ENCODE results near the gene ICE2.

Gene ICE2

DNA sequence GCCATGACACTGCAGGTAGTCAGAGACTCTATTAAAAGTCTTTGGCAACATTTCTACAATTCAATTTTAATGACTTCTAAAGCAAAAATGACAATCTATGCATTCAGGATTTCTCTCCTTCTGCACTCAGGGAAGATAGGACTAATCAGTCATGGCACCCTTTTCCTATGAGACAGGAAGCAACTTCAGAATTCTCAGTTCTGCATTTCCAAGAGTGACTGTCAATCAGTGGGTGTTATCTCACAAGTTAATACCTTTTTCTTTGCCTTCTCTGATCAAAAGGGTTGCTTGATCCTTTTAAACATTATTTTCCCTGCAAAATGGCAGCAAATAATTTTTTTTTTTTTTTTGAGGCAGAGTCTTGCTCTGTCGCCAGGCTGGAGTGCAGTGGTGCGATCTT, 7.8 kb upstream of the ICE2 start:
- DNase-seq = no peak

DNA sequence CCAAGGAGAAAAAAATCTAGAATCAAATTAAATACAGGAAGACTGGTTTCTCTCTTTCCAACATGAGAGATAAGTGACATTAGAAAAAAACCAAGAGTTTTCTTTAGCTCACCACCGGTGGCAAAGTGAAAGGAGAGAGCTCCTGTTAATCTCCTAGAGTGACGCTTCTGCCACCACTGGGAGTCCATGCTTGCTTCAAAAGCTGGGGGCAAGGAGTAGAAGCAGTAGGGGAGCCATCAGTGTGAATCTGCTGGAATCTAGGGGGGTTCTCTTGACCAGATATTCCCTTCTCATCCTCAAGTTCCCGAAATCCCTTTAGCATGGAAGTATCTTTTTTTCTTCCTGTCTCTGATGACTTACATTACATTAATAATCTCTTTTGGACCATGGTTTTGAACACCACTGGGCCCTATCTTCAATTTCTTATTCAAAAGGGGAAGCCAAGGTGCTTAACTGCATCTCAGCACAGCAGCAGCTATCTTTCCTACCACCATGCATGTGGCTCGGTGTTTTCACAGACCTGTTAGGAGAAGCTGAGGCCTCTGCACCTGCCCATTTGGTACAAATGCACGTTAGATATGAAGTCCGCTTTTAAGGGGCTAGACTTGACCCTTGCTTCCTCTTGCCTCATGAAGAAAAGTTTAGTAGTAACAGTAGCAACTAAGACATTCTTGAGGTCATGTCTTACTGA, 6.6 kb upstream of the ICE2 start:
- no peak for DNase-seq

DNA sequence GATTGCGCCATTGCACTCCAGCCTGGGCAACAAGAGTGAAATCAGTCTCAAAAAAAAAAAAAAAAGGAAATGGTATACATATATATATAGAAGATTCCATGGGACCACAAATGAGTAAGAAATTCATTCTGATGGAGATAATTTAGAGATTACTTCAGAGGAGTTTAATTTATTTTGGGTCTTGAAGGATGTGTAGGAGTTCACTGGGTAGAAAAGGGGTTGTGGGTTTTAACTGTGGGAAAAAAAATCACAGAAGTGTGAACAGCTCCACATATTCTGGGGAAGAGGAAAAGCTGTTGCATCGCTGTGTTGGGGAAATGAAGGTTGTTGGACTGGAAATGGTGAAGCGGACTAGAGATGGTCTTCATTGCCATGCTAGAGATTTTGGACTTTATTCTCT, 4.1 kb upstream of the ICE2 start:
- DNase-seq = no peak

DNA sequence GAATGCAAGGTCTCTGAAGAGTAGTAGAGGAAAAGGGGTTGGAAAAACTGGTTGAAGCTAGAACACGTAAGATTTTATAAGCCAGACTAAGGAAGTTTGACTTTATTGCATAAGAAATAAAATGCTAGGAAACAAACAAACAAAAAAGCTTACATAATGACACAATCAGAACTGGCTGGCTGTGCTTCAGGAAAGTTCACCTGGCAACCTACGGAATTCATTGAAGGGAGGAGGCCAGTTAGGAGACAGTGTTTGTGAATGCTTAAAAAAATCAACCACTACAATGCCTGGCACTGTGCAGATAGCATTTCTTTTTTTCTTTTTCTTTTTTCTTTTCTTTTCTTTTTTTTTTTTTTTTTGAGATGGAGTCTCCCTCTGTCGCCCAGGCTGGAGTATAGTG, 1.9 kb upstream of the ICE2 start:
- no peak for DNase-seq

DNA sequence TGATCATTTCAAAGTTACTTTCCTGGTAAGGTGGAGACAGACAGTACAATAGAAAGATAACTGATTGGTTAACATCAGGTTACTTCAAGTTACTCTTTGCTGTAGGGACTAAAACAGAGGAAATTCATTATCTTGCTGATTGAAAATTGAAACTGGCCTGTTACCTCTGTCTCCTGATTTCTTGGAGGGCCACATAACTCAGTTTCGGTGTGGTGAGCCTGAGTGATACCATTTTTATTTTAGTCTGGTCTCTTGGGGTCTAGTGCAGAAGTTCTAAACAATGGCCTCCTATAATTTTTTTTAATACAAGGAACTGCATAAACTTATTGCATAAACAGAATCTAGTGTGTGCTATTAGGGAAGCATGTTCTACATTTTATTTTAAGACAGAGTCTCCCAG, 1.2 kb upstream of the ICE2 start:
- no peak for DNase-seq

DNA sequence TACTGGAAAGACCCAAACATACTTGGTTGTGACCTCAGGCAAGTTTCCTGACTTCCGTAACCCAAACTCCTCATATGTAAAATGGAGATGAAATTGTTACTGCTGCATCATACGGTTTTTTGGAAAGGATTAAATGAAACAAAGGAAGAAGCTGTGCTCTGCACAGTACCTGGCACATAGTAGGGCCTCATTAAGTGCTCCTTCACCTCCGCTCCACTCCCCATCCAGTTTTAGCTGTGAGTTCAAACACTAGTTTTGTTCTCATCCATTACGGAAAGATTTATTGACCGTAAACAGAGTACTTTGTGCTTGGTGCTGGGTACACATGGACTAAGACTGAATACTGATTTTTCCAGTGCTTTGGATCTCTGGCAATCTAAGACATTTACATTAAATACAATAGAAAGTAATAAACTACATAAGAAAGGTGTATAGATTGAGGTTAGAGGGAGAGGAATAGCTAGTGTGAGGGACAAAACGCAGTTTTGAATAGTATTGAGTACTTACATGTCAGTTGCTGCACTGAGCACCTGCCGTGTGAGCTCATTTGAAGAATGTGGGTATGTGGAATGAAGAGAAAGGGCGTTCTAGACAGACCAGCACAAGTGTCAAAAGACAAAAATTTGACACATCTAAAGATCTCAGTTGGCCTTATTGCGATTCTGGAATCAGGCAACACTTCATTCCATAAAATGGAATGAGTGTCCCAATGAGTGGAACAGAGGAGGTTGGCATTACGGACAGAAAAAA, 594 bp upstream of the ICE2 start:
- no peak for DNase-seq

DNA sequence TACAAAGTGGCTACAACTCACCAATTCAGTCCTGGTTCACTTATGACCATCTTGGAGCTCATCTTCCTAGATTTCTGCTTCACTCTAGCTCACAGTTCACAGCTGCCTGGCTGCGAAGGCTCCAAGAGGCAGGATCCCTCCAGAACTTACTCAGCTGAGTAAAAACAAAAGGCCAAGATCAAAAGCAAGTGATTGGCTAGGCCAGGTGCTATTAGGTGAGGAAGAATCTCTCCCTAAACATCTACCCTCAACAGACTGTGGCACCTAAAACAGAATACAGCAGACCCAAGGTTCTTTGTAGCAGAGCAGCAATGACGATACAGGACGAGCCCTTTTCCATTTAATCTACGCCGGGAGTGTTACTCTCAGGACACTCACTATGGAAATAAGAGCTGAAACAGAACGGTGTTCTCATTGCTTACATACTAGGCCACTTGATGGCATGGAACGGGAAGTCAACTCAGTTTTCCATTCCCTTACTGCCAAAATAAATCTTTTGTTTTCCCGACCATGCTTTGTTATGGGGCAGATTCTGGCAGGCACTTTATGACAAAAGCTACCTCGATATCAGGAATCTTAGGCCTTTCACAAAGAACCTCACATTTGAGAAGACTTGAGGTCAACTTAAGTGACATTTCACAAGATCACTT, 901 bp downstream of the ICE2 start:
- DNase-seq = no peak

DNA sequence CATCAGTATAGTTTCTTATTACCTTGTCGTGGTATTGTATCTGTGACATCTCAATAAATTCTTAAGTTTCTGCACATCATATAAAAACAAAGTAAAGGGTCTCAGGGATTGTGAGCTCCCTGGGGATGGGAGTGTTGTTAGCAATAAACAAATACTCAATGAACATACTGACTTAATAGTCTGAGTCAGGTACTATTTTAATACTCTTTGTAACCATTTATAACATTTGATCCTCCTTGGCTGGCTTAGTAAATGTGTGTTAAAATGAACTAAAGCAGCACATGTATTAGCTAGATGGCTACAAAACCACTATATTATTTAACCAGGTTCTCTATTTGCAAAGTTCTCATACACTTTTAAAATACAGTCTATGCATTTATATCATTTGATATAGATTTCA, 1.8 kb downstream of the ICE2 start:
- DNase-seq = no peak

DNA sequence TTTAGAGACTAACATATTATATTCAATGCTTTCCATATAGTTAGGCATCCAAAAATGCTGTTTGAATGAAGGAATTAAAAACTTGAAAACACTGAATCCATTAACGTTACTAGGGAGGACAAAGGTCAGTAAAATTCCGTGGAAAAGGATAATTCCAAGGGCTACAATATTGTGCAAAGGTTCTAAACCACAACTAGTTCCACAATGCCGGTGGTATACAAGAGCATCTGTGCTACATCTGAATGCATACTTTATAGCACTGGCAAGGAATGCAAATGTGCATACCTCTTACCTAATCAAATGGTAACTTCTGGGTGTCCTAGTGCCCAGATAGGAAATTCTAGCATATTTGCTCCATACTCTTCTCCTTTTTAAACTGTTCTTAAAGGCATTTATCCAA, 2.2 kb downstream of the ICE2 start:
- DNase-seq = no peak

DNA sequence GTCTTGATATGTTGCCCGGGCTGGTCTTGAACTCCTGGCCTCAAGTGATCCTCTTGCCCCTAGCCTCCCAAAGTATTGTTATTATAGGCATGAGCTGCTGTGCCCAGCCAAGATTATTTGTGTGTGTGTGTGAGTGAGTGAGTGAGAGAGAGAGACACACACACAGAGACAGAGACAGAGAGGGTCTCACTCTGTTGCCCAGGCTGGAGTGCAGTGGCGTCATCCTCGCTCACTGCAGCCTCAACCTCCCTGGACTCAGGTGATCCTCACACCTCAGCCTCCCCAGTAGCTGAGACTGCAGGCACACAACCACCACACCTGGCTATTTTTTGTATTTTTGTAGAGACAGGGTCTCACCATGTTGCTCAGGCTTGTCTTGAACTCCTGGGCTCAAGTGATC, 5.8 kb downstream of the ICE2 start:
- no peak for DNase-seq

DNA sequence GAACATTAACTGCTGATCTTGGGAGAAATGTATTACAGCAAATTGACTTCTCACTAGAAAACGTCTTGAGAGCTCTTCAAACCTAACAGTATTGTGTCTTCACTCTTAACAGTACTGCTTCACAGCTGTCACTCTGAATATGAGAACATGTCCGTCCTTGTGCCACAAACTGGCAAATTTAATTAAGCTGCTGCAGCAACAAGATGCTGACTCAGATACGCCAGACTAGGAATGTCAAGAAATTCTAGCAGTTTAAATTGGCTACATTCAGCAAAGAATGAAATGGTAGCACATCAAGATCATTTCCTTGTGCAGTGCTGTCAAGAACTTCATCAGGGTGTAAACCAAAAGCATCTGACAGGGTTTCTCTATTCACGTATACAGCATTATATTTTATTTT, 7.6 kb downstream of the ICE2 start:
- DNase-seq = no peak

DNA sequence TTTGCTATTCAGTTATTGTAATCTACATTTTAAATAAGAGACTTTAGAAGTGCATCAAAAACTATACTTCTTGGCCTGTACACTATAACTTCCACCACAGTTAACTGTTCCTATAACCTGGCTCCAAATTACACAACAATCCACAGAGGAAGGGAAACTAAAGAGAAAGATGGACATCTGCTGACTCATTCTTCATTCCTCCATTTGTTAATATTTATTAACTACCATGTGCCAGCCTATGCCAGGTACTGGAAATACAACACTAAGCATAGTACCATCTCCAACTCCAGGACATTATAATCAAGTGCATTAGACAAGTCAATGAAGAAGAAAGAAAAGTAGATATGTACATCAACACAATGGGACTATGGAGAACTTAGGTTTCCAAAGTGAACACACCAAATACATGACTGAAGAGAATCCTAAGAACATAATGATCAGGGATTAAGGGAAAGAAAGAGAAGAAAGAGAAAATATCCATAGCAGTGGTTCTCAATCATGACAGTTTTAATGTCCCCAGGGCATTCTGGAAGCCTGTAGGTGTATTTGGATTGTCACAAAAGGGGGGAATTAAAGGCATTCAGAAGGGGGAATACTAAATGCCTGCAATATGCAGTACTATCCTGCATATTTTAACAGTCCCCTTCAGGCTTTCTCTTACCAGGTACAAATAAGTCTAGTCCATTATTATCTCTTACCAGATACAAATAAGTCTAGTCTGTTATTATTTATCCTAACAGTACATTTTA, 8.9 kb downstream of the ICE2 start:
- DNase-seq = no peak

DNA sequence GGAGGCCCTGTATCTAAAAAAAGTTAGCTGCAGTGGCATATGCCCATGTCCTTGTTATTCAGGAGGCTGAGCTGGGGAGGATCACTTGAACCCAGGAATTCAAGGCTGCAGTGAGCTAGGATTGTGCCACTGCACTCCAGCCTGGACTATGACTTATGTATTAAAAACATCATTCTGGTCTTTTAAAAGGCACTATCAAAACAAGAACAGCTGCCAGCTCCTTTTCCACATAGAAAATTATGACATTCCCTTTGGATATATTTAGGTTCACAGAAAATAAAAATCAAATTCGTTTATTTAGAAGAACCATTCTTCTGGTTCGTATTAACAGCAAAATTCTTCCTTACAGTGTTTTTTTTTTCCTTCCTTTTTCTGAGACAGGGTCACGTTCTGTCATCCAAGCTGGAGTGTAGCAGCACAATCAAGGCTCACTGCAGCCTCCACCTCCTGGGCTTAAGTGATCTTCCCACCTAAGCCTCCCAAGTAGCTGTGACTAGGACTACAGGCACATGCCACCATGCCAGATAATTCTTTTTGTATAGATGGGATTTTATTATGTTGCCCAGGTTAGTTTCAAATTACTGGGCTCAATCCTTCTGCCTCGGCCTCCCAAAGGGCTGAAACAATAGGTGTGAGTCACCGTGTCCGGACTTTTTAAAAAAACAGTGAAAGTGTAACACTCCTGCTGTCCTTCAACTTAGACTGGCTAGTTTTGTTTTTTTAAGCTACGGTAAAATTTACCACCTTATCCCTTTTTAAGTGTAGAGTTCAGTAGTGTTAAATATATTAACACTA, 13.9 kb downstream of the ICE2 start:
- no peak for DNase-seq

DNA sequence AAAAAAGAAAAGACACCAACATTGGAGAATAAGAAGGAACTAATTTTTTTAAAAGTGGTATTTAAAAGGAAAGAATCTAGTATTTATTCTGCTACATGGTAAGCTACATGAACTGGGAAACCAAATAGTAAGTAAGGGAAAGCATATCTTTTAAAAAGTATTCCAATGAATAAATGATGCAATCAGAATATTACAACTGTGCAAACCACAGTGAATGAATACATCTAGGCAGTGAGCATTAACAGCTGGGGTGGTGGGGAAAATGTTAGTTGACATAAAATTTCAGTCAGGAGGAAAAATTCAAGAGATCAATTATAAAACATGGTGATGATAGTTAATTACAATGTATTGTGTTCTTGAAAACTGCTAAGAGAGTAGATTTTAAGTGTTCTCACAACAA, 16.9 kb downstream of the ICE2 start:
- no peak for DNase-seq

DNA sequence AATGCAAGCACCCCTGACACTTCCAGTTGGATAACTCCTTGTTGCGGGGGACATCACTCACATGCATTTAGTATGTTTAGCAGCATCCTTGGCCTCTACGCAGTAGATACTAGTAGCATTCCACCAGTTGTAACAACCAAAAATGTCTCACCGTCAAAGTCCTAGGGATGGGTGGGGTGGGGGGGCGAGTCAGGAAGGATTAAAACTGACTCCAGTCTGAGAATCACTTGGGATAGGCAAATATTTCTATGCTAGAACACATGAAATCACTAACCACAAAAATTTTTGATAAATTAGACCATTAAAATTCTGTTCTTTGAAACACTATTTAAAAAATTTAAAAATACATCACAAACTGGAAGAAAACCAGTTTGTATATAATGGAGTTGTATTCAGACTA, 18.0 kb downstream of the ICE2 start:
- no peak for DNase-seq

DNA sequence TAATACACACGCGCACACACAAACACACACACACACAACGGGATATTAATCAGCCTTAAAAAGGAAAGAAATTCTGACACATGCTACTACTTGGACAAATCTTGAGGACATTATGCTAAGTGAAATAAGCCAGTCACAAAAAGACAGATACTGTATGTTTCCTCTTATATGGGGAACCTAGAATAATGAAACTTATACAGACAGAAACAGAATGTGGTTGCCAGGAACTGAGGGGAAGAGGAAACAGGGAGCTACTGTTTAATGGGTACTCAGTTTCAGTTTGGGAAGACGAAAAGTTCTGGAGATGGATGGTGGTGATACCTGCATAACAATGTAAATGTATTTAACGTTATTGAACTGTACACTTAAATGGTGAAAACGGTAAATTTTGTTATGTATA, 20.2 kb downstream of the ICE2 start:
- DNase-seq = no peak

DNA sequence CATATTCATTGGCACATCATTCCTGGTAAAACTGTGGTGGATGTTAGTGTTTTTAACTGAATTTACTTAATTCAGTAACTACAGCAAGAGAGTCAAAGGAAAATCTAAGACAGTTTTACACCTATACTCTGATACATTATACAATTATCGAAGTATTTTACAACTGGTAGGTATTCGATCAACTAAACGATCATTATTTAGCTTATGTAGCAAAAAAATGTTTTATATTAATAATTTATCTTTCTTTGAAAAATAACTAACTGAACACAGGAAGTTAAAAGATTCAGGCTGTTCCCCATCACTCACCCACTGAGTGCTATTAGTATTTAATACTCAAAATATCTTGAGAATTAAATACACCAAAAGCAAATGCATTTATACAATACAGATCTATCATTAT, 21.0 kb downstream of the ICE2 start:
- DNase-seq = no peak

DNA sequence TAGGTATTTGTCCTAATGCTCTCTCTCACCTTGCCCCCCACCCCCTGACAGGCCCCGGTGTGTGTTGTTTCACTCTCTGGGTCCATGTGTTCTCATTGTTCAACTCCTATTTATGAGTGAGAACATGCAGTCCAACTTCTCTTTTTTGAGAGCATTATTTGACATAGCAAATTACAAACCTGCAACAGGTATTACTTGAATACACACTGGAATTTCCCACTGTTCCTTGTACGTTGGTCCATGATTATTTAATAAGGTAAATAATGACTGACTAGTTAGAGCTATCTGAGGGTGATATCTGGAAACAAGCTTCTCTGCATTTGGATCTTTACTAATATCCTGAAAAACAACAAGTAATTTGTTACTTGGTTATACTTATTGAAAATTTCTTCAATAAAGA, 24.1 kb downstream of the ICE2 start:
- no peak for DNase-seq

DNA sequence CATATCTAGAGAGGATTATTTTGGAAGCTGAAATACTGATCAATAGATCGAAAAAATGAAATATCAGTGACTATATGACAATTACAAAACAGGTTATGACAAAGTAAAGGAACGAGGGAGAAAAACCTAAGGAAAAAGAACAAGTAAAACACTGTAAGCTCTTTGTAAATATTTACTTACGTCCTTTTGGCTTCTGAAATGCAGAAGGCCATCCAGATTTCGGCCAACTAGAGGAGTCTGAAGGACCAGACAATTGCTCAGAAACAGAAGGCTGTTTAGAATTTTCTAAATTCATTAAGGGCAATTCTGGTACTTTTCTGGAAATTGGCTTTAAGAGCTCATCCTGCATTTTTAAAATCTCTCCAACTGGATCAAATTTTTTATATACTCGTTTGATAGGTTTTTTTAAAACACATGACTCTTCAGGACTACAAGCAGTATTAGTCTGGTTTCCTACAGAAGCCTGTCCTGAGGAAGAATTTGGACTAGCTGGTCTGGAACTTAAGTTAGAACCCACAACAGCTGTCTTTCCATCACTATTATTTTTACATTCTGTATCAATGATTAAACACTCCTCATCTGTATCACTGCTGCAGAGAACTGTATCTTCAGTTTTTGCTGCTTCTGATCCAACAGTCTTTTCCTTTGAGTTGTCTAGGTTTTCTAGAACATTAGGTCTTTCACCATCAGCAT, 30.1 kb downstream of the ICE2 start:
- DNase-seq = no peak

DNA sequence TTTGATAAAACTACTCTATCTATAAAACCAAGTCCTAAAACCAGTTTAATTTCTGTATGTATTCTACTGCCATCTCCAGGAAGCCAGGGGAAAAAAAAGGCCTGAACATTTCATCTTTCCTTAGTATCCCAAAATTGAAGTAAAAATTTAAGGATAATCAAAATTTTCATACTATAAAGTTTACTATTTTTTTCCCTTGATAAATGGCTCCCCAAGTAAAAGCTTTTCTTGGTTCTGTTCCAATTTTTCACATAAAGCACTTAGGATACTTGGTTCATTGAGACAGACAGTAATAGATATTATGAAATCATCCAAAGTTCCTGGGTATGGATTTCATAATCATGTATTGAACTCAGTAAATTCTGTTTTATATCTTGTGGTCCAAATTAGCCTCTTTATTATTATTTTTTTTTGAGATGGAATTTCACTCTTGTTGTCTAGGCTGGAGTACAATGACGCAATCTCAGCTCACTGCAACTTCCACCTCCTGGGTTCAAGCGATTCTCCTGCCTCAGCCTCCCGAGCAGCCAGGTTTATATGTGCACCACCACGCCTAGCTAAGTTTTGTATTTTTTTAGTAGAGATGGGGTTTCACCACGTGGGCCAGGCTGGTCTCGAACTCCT, 34.5 kb downstream of the ICE2 start:
- no peak for DNase-seq

DNA sequence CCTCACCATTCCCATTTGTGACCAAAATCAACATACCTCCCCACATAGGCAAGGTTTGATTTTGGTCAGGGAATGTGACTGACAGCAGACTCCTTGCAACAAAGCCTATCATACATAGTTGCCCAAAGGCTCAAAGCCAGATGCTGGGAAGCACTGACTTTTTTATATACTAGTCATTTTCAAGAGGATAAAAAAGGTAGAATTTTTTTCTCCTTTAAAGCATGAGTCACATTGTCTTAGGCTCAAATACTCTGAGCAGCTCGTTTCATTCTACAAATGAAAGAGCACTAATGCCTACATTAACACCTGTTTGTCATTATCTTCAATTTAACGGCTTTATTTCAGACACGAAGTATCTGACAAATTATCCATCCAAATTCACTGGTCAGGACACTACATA, 36.2 kb downstream of the ICE2 start:
- no peak for DNase-seq
